Activated CD4-positive, CD25-positive, alpha-beta regulatory T cell treated with anti-CD3 and anti-CD28 coated beads, Interleukin-2, amount 50 U/mL, for 72 hours (primary cell): ENCODE results near the gene SLC6A3.
"Not testable (repeated sequence)": the region's sequence is repeated elsewhere in the genome, so short reads cannot be mapped to it uniquely, and the experiment has no call there.

Experiments used
- DNase-seq: peaks from one replicate; pipeline ENCODE4 v3.0.0; 2021

Gene SLC6A3

DNA sequence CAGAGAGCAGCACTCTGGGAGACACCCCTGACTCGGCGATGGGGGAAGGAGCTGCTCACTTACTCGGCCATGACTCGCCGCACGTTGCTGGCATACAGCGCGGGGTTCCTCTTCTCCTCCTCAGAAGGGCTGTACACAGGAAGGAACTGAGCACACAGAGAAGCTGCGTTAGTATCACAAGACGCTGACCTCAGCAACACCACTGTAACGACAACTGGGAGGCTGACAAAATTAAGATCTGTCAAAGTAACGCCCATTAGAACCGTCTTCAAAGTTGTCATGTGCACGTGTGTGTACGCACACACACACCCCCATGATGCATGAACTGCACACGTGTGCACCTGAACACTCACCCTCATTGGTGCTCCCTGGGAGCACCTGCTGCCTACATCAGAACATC, 32.1 kb upstream of the SLC6A3 start:
- DNase-seq: no peak

DNA sequence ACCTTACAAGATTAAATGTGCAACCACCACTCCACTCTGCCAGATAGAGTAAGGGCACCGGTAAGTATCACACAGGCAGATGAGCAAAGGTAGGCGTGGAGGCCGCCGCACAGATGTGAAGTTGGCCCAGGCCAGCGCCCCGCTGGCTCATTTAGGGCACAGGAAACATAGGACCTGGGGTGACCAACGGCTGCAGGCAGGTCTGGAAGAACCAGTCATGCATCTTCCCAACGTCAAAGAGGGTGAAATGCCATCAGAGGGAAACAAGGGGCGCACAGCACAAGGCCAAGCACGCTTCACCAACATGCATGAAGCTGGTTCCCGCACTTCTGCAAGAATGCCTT, 31.7 kb upstream of the SLC6A3 start:
- no peak for DNase-seq

- no peak for DNase-seq
Measured at GRCh38 chr5:1476181-1476966, 31.1 kb upstream of the SLC6A3 start.

DNA sequence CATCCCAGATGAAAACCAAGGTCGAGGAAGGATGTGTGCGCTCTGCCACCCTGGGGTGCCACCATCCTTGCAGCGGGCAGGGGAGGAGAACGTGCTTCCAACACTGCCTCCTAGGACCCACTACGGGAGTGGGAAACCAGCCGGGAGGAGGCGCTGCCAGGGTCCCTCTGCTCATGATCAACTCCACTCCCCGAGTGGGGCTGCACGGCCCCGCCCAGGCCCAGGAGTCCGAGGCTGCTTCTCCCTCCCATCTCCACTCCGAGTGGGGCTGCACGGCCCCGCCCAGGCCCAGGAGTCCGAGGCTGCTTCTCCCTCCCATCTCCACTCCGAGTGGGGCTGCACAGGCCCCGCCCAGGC, 30.3 kb upstream of the SLC6A3 start:
- not testable (repeated sequence) for DNase-seq

GRCh38 chr5:1474866-1475543, 29.8 kb upstream of the SLC6A3 start:
- no peak for DNase-seq

- DNase-seq: no peak
Measured at GRCh38 chr5:1474183-1474839, 29.1 kb upstream of the SLC6A3 start.

- DNase-seq: no peak
Measured at GRCh38 chr5:1473746-1474145, 28.5 kb upstream of the SLC6A3 start.

- no peak for DNase-seq
Measured at GRCh38 chr5:1472964-1473628, 27.9 kb upstream of the SLC6A3 start.

- DNase-seq: no peak
Measured at GRCh38 chr5:1471997-1472963, 27.0 kb upstream of the SLC6A3 start.

GRCh38 chr5:1471240-1471853, 26.1 kb upstream of the SLC6A3 start:
- no peak for DNase-seq

GRCh38 chr5:1470762-1471211, 25.5 kb upstream of the SLC6A3 start:
- DNase-seq: no peak

DNA sequence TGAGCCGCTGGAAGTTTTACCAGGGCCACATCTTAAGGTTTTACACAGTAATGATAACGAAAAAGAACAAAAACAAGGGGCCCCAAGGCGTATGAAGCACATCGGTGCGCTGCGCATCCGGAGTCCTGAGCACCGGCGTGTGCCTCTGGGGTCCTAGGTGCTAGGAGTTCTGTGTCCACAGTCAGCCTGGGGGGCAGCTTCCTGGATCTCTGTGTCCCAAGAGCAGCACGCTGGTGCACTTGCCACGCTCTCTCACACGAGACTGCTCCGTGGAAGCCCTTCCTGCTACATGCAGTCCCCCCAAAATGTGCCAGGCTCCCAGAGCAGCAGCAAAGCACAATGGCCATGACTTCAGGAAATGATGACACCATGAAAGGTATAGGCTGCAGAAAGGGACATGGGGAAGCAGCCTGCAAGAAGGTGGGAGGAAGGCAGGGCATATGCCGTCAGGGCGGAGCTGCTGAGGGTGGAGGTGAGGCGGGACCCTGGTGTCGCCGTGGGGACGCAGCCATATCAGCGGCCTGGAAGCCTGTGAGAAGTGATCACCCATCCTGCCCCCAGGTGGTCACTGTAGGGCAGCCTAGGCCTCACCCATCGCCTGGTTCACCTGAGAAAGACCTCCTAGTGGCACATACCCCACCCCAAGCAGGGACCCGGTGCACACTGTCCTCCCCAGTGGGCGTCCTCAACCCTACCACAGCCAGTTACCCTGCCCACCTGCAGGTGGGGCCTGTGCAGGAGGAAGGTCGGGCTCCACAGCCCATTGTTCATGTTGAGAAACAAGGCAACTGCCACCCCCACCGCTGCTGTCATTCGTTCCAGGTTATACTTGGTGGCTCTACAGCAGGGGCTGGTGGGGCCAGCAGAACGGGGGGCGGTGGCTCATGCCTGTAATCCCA, 23.6 kb upstream of the SLC6A3 start:
- DNase-seq: no peak

GRCh38 chr5:1468247-1468612, 23.0 kb upstream of the SLC6A3 start:
- no peak for DNase-seq

DNA sequence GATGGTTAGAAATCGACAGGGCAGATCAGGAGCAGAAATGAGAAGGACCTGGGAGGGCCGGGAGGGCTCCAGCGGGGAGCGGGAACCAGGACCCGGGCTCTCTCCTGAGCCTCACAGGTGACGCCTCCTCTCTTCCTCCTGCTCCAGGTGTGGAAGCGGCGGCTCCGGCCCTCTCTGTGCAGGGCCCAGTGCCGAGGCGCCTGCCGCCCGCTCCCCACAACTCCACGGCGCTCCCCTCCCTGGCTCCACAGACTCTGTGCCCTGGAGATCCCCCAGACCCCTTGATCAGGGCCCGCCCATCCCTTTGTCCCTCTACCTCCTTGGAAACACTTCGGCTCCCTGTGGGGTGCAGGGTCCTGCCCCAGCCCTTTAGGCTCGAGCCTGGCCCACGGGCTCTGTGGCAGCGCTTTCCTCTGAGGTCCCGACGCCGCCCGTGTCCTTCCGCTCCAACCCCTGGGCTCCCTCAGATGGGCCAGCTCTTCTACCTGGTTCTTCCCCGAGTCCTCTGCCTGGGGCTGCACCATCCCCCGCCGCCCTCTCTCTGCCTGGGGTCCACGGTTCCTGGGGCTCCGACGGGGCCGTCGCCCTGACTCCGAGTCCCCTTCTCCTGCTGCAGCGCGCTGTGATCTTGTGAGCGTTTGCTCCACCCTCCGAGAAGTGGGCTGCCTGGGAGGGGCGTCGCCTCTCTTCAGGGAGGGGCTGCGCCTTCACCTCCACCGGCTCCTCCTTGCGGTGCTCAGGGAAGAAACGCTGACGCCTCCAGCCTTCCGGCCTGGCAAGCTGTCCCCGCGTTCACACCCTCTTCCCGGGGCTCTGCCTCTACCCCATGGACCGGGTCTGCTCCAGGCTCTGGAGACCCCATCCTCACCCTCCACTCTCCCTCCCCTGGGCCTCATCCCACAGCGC, 22.4 kb upstream of the SLC6A3 start:
- no peak for DNase-seq

- no peak for DNase-seq
Measured at GRCh38 chr5:1466631-1467265, 21.5 kb upstream of the SLC6A3 start.

DNA sequence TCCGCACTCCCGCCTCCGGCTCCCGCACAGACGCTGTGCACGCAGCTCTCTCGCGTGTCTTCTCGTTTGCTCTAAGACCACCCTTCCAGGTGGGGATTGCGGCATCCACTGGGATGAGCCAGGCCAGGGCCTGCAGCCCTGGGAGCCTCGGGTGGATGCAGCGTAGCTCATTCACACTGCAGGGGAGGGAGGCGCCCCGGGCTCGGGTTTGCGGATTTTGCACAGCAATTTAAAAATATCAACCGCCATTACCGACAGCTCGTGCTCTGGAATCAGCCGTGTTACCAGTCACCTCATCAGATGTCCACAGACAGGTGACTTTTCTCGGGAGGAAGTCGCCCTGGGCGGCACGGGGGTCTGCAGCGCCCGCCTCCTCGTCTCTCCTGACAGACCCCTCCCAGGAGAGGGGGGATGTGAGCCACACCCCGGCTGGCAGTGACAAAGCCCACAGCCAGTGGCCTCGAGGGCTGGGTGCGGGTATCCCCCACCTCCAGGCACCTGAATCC, 20.8 kb upstream of the SLC6A3 start:
- no peak for DNase-seq

GRCh38 chr5:1465117-1465516, 19.9 kb upstream of the SLC6A3 start:
- no peak for DNase-seq

GRCh38 chr5:1464511-1464910, 19.3 kb upstream of the SLC6A3 start:
- DNase-seq: no peak

DNA sequence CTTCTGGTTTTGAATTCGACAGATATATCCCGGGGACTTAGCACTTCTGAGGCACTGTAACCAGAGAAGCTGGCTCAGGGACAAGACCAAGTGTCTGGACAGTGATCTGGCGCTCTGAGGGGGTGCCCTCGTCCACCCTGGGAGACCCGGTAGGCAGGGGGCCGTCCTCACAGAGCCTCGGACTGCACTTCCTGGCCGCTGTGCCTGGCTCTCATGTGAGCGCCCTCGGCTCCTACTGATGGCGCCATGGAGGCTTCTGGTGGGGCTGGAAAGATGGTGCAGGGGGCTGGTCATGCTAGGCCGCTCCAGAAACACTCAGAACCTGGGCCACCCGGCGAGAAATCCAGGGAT, 18.8 kb upstream of the SLC6A3 start:
- no peak for DNase-seq
